Fibroblast of pulmonary artery (primary cell): Measurements from ENCODE around the gene PLA2G2C.

ENCODE experiments used
- DNase-seq: peaks from one replicate; pipeline ENCODE4 v3.0.0-alpha.2; 2010; ENCODE audit warnings: low read depth
- H3K4me3 ChIP-seq: replicated peaks from 2 replicates; pipeline ENCODE4 v1.5.1; 2011; ENCODE audit warnings: low read depth, mild to moderate bottlenecking, control low read depth, low read length, moderate library complexity
- TF ChIP-seq, protein P1 (sequence below): IDR thresholded peaks from 2 replicates; pipeline ENCODE4 v1.5.1; 2011; ENCODE audit warnings: mild to moderate bottlenecking, control low read depth, low read length, inconsistent platforms; ENCODE audit errors: missing control alignments

Gene PLA2G2C

DNA sequence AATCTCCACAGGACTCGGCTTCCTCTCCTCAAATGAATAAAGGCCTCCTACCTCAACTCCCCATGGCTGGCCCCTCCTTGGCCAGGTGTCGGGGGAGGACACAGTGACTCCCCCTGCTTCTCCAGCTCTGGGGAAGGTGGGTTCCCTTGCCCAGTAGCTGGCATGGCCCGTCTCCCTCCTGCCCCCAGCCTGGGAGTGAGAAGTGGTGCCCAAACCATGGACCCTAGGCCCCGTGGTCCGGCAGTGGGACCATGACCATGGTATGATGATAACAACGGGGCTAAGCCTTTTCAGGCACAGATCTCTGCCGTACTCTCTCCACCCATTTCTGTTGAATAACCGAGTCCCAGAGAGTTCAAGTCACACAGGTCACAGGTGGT is 36.0 kb downstream of the PLA2G2C start:
- TF ChIP-seq, protein P1, sequence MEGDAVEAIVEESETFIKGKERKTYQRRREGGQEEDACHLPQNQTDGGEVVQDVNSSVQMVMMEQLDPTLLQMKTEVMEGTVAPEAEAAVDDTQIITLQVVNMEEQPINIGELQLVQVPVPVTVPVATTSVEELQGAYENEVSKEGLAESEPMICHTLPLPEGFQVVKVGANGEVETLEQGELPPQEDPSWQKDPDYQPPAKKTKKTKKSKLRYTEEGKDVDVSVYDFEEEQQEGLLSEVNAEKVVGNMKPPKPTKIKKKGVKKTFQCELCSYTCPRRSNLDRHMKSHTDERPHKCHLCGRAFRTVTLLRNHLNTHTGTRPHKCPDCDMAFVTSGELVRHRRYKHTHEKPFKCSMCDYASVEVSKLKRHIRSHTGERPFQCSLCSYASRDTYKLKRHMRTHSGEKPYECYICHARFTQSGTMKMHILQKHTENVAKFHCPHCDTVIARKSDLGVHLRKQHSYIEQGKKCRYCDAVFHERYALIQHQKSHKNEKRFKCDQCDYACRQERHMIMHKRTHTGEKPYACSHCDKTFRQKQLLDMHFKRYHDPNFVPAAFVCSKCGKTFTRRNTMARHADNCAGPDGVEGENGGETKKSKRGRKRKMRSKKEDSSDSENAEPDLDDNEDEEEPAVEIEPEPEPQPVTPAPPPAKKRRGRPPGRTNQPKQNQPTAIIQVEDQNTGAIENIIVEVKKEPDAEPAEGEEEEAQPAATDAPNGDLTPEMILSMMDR, result no peak
- H3K4me3 ChIP-seq, result no peak overlapping the region
- no peak for DNase-seq

DNA sequence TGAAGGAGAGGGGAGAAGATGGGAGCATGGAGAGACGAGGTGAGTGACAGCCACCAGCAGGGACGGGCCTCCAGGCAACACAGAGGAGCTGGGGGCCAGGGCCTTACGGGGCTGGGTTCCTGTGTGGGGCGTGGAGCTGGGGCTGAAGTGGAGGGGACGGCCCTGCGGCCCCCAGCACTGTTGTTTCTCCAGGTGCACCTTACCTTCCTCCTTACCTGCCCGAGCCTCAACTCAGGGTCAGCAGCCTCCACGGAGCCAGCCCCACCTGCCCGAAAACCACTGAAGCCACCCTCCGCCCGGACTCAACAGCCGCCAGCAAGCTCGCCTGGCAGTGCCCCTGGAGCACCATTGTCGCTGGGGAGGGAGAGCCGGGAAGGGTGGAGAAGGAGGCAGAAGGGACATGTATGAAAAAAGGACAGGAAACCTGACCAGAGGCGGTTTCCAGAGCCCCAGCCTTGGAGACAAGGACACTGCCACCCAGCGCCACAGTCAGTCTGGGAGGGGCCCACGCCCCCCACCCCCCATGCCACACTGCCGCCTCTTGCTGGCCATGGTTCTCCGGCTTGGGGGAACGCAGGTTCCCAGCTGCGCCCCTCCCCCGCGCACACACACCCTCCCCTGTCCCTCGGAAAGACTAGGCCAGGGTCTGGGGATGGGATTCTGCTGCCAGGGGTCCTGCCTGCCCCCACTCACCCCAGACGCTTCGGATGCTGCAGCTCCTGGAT is 36.6 kb downstream of the PLA2G2C start:
- TF ChIP-seq, protein P1, result no peak
- DNase-seq, result no peak
- no peak overlapping the region for H3K4me3 ChIP-seq

DNA sequence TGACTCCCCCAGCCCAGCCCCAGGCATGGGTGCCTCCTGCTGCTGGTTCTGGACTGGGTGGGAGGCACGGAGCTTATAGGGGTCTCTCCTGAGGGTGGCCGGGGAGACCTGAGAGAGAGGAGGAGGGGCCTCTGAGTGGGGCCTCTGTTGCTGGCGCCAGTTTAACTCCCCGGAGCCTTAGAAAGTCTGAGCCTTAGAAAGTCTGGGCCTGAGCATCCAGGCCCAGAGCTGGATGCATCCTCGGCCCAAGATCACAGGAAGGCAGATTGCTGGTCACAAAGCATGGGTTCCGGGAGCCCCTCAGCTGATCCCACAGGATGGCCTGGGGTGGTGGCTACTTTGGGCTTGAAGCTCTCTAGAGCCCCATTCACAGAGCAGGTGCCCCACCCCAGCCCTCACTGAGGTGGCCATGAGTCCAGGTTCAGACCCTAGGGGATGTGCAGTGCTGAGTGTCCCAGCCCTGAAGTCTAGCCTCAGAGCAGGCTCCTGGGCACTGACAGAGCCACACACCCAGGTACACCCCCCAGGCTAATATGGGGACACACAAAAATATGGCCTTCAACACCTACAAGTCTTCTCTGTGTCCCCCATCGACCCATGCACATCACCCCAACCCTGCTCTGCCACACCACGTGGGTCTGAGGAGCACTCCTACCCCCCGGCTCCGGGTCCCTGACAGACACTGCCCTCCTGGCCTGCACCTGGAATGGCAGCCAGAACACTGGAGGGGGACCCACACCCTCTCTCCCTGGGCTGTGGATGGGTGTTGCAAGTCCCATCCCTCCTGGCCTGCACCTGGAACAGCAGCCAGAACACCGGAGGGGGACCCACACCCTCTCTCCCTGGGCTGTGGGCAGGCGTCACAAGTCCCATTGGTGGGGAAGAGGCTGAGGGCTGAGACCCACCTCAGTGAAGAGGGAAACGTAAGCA is 37.5 kb downstream of the PLA2G2C start:
- TF ChIP-seq, protein P1, result no peak
- H3K4me3 ChIP-seq, result no peak overlapping the region
- DNase-seq, result no peak

DNA sequence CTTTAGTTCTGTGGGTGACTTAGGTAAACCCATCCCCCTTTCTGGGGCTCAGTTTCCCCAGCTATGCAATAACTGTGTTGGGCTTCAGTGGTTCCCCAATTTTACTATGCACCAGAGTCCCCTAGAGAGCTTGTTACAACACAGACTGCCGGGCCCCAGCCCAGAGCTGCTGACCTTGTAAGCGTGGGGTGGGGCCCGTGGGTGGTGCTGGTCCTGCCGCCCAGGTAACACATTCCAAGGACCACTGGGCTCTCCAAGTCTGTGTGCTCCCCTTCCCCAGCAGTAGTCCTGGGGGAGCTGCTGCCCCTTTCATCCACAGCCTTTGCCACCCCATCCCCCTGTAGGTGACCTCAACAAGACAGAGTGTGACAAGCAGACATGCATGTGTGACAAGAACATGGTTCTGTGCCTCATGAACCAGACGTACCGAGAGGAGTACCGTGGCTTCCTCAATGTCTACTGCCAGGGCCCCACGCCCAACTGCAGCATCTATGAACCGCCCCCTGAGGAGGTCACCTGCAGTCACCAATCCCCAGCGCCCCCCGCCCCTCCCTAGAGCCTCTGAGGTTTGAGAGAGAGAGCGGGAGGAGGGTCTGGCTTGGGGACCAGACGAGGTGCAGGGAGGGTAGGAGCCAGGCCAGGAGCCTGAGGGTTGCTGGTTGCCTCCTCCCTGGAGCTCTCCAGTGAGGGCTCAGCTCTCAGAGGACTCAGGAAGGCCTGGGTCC is 38.3 kb downstream of the PLA2G2C start:
- DNase-seq, result no peak

DNA sequence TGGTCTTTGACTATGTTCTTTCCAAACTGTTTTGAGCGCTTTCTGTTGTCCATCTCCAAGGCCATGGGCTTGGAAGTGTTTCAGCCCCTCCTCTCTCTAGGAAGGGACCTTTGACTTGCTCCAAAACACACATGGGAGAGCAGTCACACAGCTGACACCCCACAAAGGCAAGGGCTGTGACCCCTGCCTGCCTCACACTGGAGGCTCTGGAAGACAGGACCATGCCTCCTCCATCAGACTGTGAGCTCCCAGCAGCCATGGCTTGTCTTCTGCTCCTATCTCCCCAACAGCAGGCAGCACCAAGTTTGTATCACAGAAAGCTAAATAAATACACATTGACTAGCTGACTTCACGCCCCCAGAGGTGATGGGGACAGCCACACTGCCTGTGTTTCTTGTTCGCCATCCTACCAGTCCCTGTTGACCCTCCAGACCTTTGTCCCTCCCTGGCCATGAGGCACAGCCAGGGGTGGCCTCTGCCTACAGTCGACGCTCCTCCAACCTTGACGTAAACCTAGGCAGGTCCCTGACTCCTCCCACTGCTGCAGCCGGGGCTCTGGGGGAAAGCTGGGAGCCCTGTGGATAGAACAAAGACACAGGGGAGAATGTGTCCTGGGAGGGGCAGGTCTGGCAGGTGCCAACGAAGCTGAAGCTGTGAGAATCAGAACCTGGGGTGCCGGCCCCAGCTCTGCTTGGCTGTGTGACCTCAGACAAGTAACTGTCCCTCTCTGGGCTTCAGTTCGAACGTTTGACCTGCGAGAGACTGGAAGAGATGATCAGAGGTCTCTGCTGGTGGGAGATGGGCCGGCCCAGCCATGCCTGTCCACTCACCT is 42.4 kb downstream of the PLA2G2C start:
- H3K4me3 ChIP-seq, result no peak overlapping the region
- TF ChIP-seq, protein P1, result no peak
- DNase-seq, result no peak

More for the DNA sequence above, 38.3 kb downstream of the PLA2G2C start:
- TF ChIP-seq, protein P1, result no peak
- no peak overlapping the region for H3K4me3 ChIP-seq

DNA sequence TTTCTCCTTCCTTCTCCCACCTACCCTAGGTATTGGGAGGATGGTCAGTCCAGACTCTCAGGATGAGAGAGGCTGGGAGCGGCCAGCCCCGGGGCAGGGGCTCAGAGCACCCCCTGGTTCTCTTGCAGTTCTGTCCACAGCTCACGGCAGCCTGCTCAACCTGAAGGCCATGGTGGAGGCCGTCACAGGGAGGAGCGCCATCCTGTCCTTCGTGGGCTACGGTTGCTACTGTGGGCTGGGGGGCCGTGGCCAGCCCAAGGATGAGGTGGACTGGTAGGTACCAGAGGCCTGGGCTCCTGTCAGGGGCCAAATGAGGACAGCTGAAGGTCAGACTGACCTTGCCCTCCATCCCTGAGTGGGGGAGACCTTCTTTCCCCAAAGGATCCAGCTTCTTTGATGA is 43.0 kb downstream of the PLA2G2C start:
- DNase-seq, result no peak
- TF ChIP-seq, protein P1, result no peak
- no peak overlapping the region for H3K4me3 ChIP-seq
